GM23338 (cell line): ENCODE measurements around the gene ATP1A4. TPM values are rescaled to one million over a fixed set of nuclear protein-coding genes. Genes with fewer than 3 reads are reported as not detected.

Source experiments
- ATAC-seq: fragments of 200-7000 bp; cut with Tn5 transposase; 3 replicates; pipeline ENCODE4 v1.9.1; 2020
- DNase-seq: peaks from one replicate; pipeline ENCODE4 v3.0.0-alpha.2; 2015; ENCODE audit warnings: low spot score
- H2AFZ ChIP-seq: fragments of 200-600 bp; sonication (generic); 2 replicates; pipeline ENCODE4 v1.8.0; 2016; ENCODE audit warnings: antibody characterized with exemption, mild to moderate bottlenecking, moderate library complexity
- H3F3A ChIP-seq: fragments of 200-600 bp; sonication (generic); replicated peaks from 2 replicates; pipeline ENCODE4 v1.8.0; 2017; ENCODE audit warnings: antibody characterized with exemption, mixed run types, low read depth
- H3K27ac ChIP-seq: fragments of 200-600 bp; sonication (generic); 2 replicates; pipeline ENCODE4 v1.6.1; 2016; ENCODE audit warnings: low read depth
- H3K27me3 ChIP-seq: fragments of 200-600 bp; sonication (generic); 2 replicates; pipeline ENCODE4 v1.8.0; 2016; ENCODE audit warnings: mild to moderate bottlenecking, mixed run types, moderate library complexity; ENCODE audit not compliant: insufficient read depth
- H3K36me3 ChIP-seq: fragments of 200-600 bp; sonication (generic); 2 replicates; pipeline ENCODE4 v1.8.0; 2016; ENCODE audit warnings: mild to moderate bottlenecking; ENCODE audit not compliant: insufficient read depth
- H3K4me1 ChIP-seq: fragments of 200-600 bp; sonication (generic); 2 replicates; pipeline ENCODE4 v1.8.0; 2016; ENCODE audit warnings: mild to moderate bottlenecking, moderate library complexity; ENCODE audit not compliant: insufficient read depth
- H3K4me2 ChIP-seq: fragments of 200-600 bp; sonication (generic); 2 replicates; pipeline ENCODE4 v1.7.1; 2017; ENCODE audit warnings: mixed run types
- H3K4me3 ChIP-seq: fragments of 200-600 bp; sonication (generic); 2 replicates; pipeline ENCODE4 v1.6.1; 2016; ENCODE audit warnings: mixed run types
- H3K79me2 ChIP-seq: fragments of 200-600 bp; sonication (generic); replicated peaks from 2 replicates; pipeline ENCODE4 v1.8.0; 2017; ENCODE audit warnings: mild to moderate bottlenecking; ENCODE audit not compliant: insufficient read depth
- H3K9me2 ChIP-seq: fragments of 200-600 bp; sonication (generic); 2 replicates; pipeline ENCODE4 v1.8.0; 2017; ENCODE audit not compliant: insufficient read depth
- H4K20me1 ChIP-seq: fragments of 200-600 bp; sonication (generic); replicated peaks from 2 replicates; pipeline ENCODE4 v1.8.0; 2017; ENCODE audit warnings: mild to moderate bottlenecking; ENCODE audit not compliant: insufficient read depth
- H3K27ac Mint-ChIP-seq: 2 replicates; pipeline ENCODE4 v1.8.0; 2020; ENCODE audit warnings: inconsistent platforms, mild to moderate bottlenecking, moderate library complexity, mixed read lengths
- H3K27me3 Mint-ChIP-seq: 3 replicates; pipeline ENCODE4 v1.8.0; 2022; ENCODE audit warnings: low read depth, mild to moderate bottlenecking, moderate library complexity, mixed read lengths, inconsistent platforms; ENCODE audit not compliant: insufficient read depth, poor library complexity
- H3K36me3 Mint-ChIP-seq: 3 replicates; pipeline ENCODE4 v1.8.0; 2021; ENCODE audit warnings: low read depth, mild to moderate bottlenecking, inconsistent platforms, moderate library complexity, mixed read lengths
- H3K4me1 Mint-ChIP-seq: 3 replicates; pipeline ENCODE4 v1.8.0; 2020; ENCODE audit warnings: mild to moderate bottlenecking, inconsistent platforms, mixed read lengths
- H3K4me3 Mint-ChIP-seq: 3 replicates; pipeline ENCODE4 v1.8.0; 2021; ENCODE audit warnings: moderate library complexity, mild to moderate bottlenecking, inconsistent platforms, mixed read lengths
- H3K9me3 Mint-ChIP-seq: 3 replicates; pipeline ENCODE4 v1.8.0; 2020; ENCODE audit warnings: moderate library complexity, mild to moderate bottlenecking, inconsistent platforms, mixed read lengths
- CREB1 ChIP-seq: fragments of 250-450 bp; sonication (Bioruptor Pico); IDR thresholded peaks from 2 replicates; pipeline ENCODE4 v1.5.0; 2020; ENCODE audit warnings: low read depth, mild to moderate bottlenecking, moderate library complexity
- EZH2 ChIP-seq: fragments of 200-600 bp; sonication (generic); IDR thresholded peaks from one replicate; pipeline ENCODE4 v1.8.0; 2017; ENCODE audit warnings: antibody characterized with exemption, mild to moderate bottlenecking, low read depth; ENCODE audit not compliant: unreplicated experiment
- EZH2phosphoT487 ChIP-seq: fragments of 200-600 bp; sonication (generic); IDR thresholded peaks from one replicate; pipeline ENCODE4 v1.8.1; 2018; ENCODE audit warnings: antibody characterized with exemption; ENCODE audit not compliant: unreplicated experiment
- JUNB ChIP-seq: IDR thresholded peaks from one replicate; pipeline ENCODE4 v1.6.1; 2016; ENCODE audit warnings: antibody characterized with exemption; ENCODE audit not compliant: unreplicated experiment
- NANOG ChIP-seq: IDR thresholded peaks from 2 replicates; pipeline ENCODE4 v1.6.1; 2016; ENCODE audit warnings: antibody characterized with exemption, borderline replicate concordance
- POLR2AphosphoS5 ChIP-seq: IDR thresholded peaks from 2 replicates; pipeline ENCODE4 v1.6.1; 2016; ENCODE audit warnings: antibody characterized with exemption, low read depth
- REST ChIP-seq: IDR thresholded peaks from one replicate; pipeline ENCODE4 v1.6.1; 2018; ENCODE audit warnings: antibody characterized with exemption; ENCODE audit not compliant: unreplicated experiment
- STAT1 ChIP-seq: IDR thresholded peaks from one replicate; pipeline ENCODE4 v1.6.1; 2016; ENCODE audit warnings: antibody characterized with exemption; ENCODE audit not compliant: unreplicated experiment
- ZNF114 ChIP-seq: fragments of 250-450 bp; sonication (Bioruptor Pico); IDR thresholded peaks from 2 replicates; pipeline ENCODE4 v1.5.0; 2020; ENCODE audit warnings: mild to moderate bottlenecking, moderate library complexity
- ZNF331 ChIP-seq: fragments of 250-450 bp; sonication (Bioruptor Pico); IDR thresholded peaks from 2 replicates; pipeline ENCODE4 v1.5.0; 2020; ENCODE audit warnings: low read depth, mild to moderate bottlenecking, moderate library complexity
- ZNF462 ChIP-seq: fragments of 250-450 bp; sonication (Bioruptor Pico); IDR thresholded peaks from 2 replicates; pipeline ENCODE4 v1.5.0; 2020; ENCODE audit warnings: mild to moderate bottlenecking, moderate library complexity
- long read RNA-seq: library from polyadenylated mRNA; unstranded; transcript quantifications from one replicate; pipeline ENCODE4 v2.0.0, GENCODE V29; 2020; ENCODE audit not compliant: unreplicated experiment
- polyA plus RNA-seq: library from polyadenylated mRNA; unstranded; fragments of >200 nt; fragmentation: Nextera tagmentation; extraction: Ambion mirVana; gene quantifications from 2 replicates; pipeline ENCODE4 v1.2.1, GENCODE V29; 2016
- total RNA-seq: library from RNA; depleted of rRNA; stranded (reverse); fragments of >200 nt; shearing (Covaris generic); gene quantifications from 2 replicates; pipeline ENCODE4 v1.2.3, GENCODE V29; 2014; rRNA removed
- TF ChIP-seq, protein P1 (sequence below): IDR thresholded peaks from 2 replicates; pipeline ENCODE4 v1.6.1; 2016; ENCODE audit warnings: antibody characterized with exemption
- TF ChIP-seq, protein P2 (sequence below), 2 experiments: fragments of 200-600 bp in 1 of 2; sonication (generic) in 1 of 2; conservative IDR thresholded peaks; 2 replicates each; pipeline versions ENCODE4 v1.5.1 to v1.6.1; 2016 to 2017; ENCODE audit warnings: antibody characterized with exemption in 2 of 2, low read depth in 2 of 2, mild to moderate bottlenecking in 2 of 2, moderate library complexity in 1 of 2

Gene ATP1A4
- total RNA-seq, result 0.23 and 0.63 TPM in 2 replicates
- 0.27 and 0.43 TPM in 2 replicates for polyA plus RNA-seq
- long read RNA-seq, result 0 reads

GRCh38 chr1:160151303-160151702 lies at the start of gene ATP1A4:
TSS of gene ATP1A4 (plus strand) at chr1:160151603. CDS start at chr1:160152041, 438 bp downstream.
- Mint-ChIP-seq H3K4me1 (0 out of 3 replicates have a peak, but pooled peaks cover 2% of the 10 kb centered on the region), H3K4me3 (no peak within 1 kb of the TSS), H3K9me3 (no peaks in the 10 kb centered on the region), H3K36me3 (no peaks in the 10 kb centered on the region), H3K27ac (no peak within 1 kb of the TSS), H3K27me3 (peaks cover 11% of the 10 kb centered on the region)
- Histone ChIP-seq H3F3A (no peaks in the 10 kb centered on the region), H3K9me2 (0 out of 2 replicates have a peak, but pooled peaks cover 4% of the 10 kb centered on the region), H3K36me3 (no peaks in the 10 kb centered on the region), H2AFZ (peak within 1 kb of the TSS; percentile 87), H3K79me2 (no peaks in the 10 kb centered on the region), H3K27ac (no peak within 1 kb of the TSS), H3K4me1 (no peaks in the 10 kb centered on the region), H4K20me1 (no peaks in the 10 kb centered on the region), H3K4me2 (no peak within 1 kb of the TSS), H3K4me3 (no peak within 1 kb of the TSS), H3K27me3 (no peaks in the 10 kb centered on the region)
- TF ChIP-seq JUNB, result no peak
- TF ChIP-seq, protein P1, sequence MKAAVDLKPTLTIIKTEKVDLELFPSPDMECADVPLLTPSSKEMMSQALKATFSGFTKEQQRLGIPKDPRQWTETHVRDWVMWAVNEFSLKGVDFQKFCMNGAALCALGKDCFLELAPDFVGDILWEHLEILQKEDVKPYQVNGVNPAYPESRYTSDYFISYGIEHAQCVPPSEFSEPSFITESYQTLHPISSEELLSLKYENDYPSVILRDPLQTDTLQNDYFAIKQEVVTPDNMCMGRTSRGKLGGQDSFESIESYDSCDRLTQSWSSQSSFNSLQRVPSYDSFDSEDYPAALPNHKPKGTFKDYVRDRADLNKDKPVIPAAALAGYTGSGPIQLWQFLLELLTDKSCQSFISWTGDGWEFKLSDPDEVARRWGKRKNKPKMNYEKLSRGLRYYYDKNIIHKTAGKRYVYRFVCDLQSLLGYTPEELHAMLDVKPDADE, result no peak
- TF ChIP-seq ZNF462 (CRISPR knock-in tag), result no peak
- TF ChIP-seq EZH2, result no peak
- no peak for TF ChIP-seq EZH2phosphoT487
- TF ChIP-seq CREB1, result no peak
- TF ChIP-seq ZNF114 (CRISPR knock-in tag), result no peak
- no peak for TF ChIP-seq REST
- no peak for TF ChIP-seq STAT1
- TF ChIP-seq ZNF331, result no peak
- no peak for TF ChIP-seq NANOG
- TF ChIP-seq, protein P2, sequence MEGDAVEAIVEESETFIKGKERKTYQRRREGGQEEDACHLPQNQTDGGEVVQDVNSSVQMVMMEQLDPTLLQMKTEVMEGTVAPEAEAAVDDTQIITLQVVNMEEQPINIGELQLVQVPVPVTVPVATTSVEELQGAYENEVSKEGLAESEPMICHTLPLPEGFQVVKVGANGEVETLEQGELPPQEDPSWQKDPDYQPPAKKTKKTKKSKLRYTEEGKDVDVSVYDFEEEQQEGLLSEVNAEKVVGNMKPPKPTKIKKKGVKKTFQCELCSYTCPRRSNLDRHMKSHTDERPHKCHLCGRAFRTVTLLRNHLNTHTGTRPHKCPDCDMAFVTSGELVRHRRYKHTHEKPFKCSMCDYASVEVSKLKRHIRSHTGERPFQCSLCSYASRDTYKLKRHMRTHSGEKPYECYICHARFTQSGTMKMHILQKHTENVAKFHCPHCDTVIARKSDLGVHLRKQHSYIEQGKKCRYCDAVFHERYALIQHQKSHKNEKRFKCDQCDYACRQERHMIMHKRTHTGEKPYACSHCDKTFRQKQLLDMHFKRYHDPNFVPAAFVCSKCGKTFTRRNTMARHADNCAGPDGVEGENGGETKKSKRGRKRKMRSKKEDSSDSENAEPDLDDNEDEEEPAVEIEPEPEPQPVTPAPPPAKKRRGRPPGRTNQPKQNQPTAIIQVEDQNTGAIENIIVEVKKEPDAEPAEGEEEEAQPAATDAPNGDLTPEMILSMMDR (conservative IDR thresholded peaks at IDR 0.05; ENCODE audit: low read depth in 2 of 2), result no peak
- no peak for TF ChIP-seq POLR2AphosphoS5
- DNase-seq (no peak), ATAC-seq (no peak)
